ENCODE measurements around the gene WDHD1. TPM values are rescaled to one million over a fixed set of nuclear protein-coding genes. Genes with fewer than 3 reads are reported as not detected.
"Not testable (repeated sequence)": the region's sequence is repeated elsewhere in the genome, so short reads cannot be mapped to it uniquely, and the experiment has no call there.

Gene WDHD1
- total RNA-seq, 1 experiment from 2014 or later, result 14.6 TPM

GRCh38 chr14:55048900-55049436, 22.1 kb upstream of the WDHD1 start:
- DNase-seq (ENCODE audit: low spot score), result no peak

- DNase-seq (ENCODE audit: low spot score), result no peak
These were observed 20.6 kb upstream of the WDHD1 start for GRCh38 chr14:55047301-55048053.

- DNase-seq (ENCODE audit: low spot score), result no peak
These were observed 18.2 kb upstream of the WDHD1 start for GRCh38 chr14:55045087-55045486.

- DNase-seq (ENCODE audit: low spot score), result no peak
These were observed 16.6 kb upstream of the WDHD1 start for GRCh38 chr14:55043528-55043927.

GRCh38 chr14:55038708-55039107, 11.8 kb upstream of the WDHD1 start:
- no peak for DNase-seq (ENCODE audit: low spot score)

GRCh38 chr14:55037995-55038394, 11.1 kb upstream of the WDHD1 start:
- not testable (repeated sequence) for DNase-seq (ENCODE audit: low spot score)

- no peak for DNase-seq (ENCODE audit: low spot score)
These were observed 4.3 kb upstream of the WDHD1 start for GRCh38 chr14:55031190-55031589.

GRCh38 chr14:55028476-55028875, 1.6 kb upstream of the WDHD1 start:
- no peak for DNase-seq (ENCODE audit: low spot score)

GRCh38 chr14:55028066-55028465, 1.2 kb upstream of the WDHD1 start:
- DNase-seq (ENCODE audit: low spot score), result no peak

- DNase-seq (ENCODE audit: low spot score), result no peak
These were observed 482 bp downstream of the WDHD1 start for GRCh38 chr14:55026441-55026792.

- DNase-seq (ENCODE audit: low spot score), result no peak
These were observed 951 bp downstream of the WDHD1 start for GRCh38 chr14:55025948-55026347.

- DNase-seq (ENCODE audit: low spot score), result not testable (repeated sequence)
These were observed 2.5 kb downstream of the WDHD1 start for GRCh38 chr14:55024365-55024764.

GRCh38 chr14:55019968-55020554, 6.8 kb downstream of the WDHD1 start:
- no peak for DNase-seq (ENCODE audit: low spot score)

- no peak for DNase-seq (ENCODE audit: low spot score)
These were observed 11.9 kb downstream of the WDHD1 start for GRCh38 chr14:55015006-55015405.

- no peak for DNase-seq (ENCODE audit: low spot score)
These were observed 21.8 kb downstream of the WDHD1 start for GRCh38 chr14:55005071-55005470.

- DNase-seq (ENCODE audit: low spot score), result no peak
These were observed 26.5 kb downstream of the WDHD1 start for GRCh38 chr14:55000381-55000780.

GRCh38 chr14:54985156-54985555, 41.7 kb downstream of the WDHD1 start:
- DNase-seq (ENCODE audit: low spot score), result no peak

GRCh38 chr14:54981698-54982097, 45.2 kb downstream of the WDHD1 start:
- DNase-seq (ENCODE audit: low spot score), result no peak

- DNase-seq (ENCODE audit: low spot score), result no peak
These were observed 47.9 kb downstream of the WDHD1 start for GRCh38 chr14:54979039-54979438.

- peak; percentile 46 for DNase-seq (ENCODE audit: low spot score)
These were observed 50.6 kb downstream of the WDHD1 start for GRCh38 chr14:54976316-54976715.

- no peak for DNase-seq (ENCODE audit: low spot score)
These were observed 51.0 kb downstream of the WDHD1 start for GRCh38 chr14:54975856-54976255.

- DNase-seq (ENCODE audit: low spot score), result no peak
These were observed 52.0 kb downstream of the WDHD1 start for GRCh38 chr14:54974788-54975414.

- no peak for DNase-seq (ENCODE audit: low spot score)
These were observed 59.4 kb downstream of the WDHD1 start for GRCh38 chr14:54967496-54967895.
